HepG2 (cell line): ENCODE measurements around the gene GNL1. TPM values are rescaled to one million over a fixed set of nuclear protein-coding genes. Genes with fewer than 3 reads are reported as not detected.

ENCODE experiments used
- ATAC-seq: fragments of 200-7000 bp; cut with Tn5 transposase; 3 replicates; pipeline ENCODE4 v1.9.1; 2020; ENCODE audit warnings: mild to moderate bottlenecking, moderate library complexity
- BruUV-seq: library from RNA; stranded (reverse); fragments of 400-500 nt; replicated peaks from 2 replicates; lab custom pipeline; 2021; lab: Mats Ljungman, UMichigan
- CTCF ChIA-PET: fragments of 300-600 bp; formaldehyde crosslinking; extraction: SDS; loops from one replicate; lab custom pipeline; 2021; ENCODE audit warnings: low total read pairs, inconsistent platforms, low intra/inter-chr PET ratio; lab: Yijun Ruan, JAX
- POLR2A ChIA-PET: fragments of 350-600 bp; sonication (Branson Sonifier 250); formaldehyde crosslinking; loops from one replicate; lab custom pipeline; 2020; ENCODE audit warnings: antibody characterized with exemption, inconsistent platforms; lab: Yijun Ruan, JAX
- DNase-seq: peaks from one replicate; pipeline ENCODE4 v3.0.0-alpha.2; 2015; ENCODE audit warnings: low spot score
- FAIRE-seq: peaks from 3 replicates; lab custom pipeline; 2011; peaks lifted over from hg19 to GRCh38; lab: Jason Lieb, UNC
- H2AFZ ChIP-seq: one replicate; pipeline ENCODE4 v1.6.1; 2011; ENCODE audit warnings: low read length, inconsistent platforms
- H3K27ac ChIP-seq: fragments of 300-600 bp; 3 replicates; pipeline ENCODE4 v1.8.0; 2011; ENCODE audit warnings: mixed run types, mild to moderate bottlenecking, mixed read lengths, low read length, inconsistent platforms; ENCODE audit not compliant: insufficient read depth; ENCODE audit errors: extremely low read length
- H3K27me3 ChIP-seq, 2 experiments: fragments of 200-600 bp in 1 of 2; 2 replicates in 1 of 2; 3 replicates in 1 of 2; pipeline versions ENCODE4 v1.6.0 to v1.8.0; 2011; ENCODE audit warnings: low read length in 2 of 2, mild to moderate bottlenecking in 2 of 2, moderate library complexity in 2 of 2, inconsistent platforms in 1 of 2; ENCODE audit not compliant: insufficient read depth in 2 of 2, control insufficient read depth in 1 of 2
- H3K36me3 ChIP-seq, 2 experiments: fragments of 200-600 bp in 1 of 2; replicated peaks in 1 of 2; 2 replicates in 1 of 2; 3 replicates in 1 of 2; pipeline versions ENCODE4 v1.5.1 to v1.8.0; 2011; ENCODE audit warnings: low read length in 2 of 2, inconsistent platforms in 1 of 2; ENCODE audit not compliant: insufficient read depth in 2 of 2, control insufficient read depth in 1 of 2
- H3K4me1 ChIP-seq: 2 replicates; pipeline ENCODE4 v1.5.1; 2012; ENCODE audit warnings: low read length, inconsistent platforms; ENCODE audit not compliant: insufficient read depth
- H3K4me2 ChIP-seq: 2 replicates; pipeline ENCODE4 v1.6.0; 2011; ENCODE audit warnings: low read depth, low read length, inconsistent platforms
- H3K4me3 ChIP-seq, 3 experiments: fragments of 200-600 bp in 1 of 3; sonication (generic), shearing (Covaris generic) in 1 of 3; replicated peaks in 1 of 3; 2 replicates each; pipeline ENCODE4 v1.5.1; 2011 to 2016; ENCODE audit warnings: low read length in 3 of 3, inconsistent platforms in 2 of 3, low read depth in 2 of 3, mild to moderate bottlenecking in 2 of 3, control low read depth in 1 of 3, mixed read lengths in 1 of 3; ENCODE audit not compliant: insufficient read depth in 1 of 3
- H3K79me2 ChIP-seq: one replicate; pipeline ENCODE4 v1.6.1; 2011; ENCODE audit warnings: low read length, inconsistent platforms; ENCODE audit not compliant: insufficient read depth
- H3K9ac ChIP-seq: 2 replicates; pipeline ENCODE4 v1.6.0; 2011; ENCODE audit warnings: mild to moderate bottlenecking, low read depth, low read length, inconsistent platforms; ENCODE audit not compliant: insufficient read depth
- H3K9me3 ChIP-seq: 2 replicates; pipeline ENCODE4 v1.5.1; 2012; ENCODE audit warnings: mild to moderate bottlenecking, low read length
- H4K20me1 ChIP-seq: 2 replicates; pipeline ENCODE4 v1.6.0; 2011; ENCODE audit warnings: inconsistent platforms, mild to moderate bottlenecking, low read length, moderate library complexity; ENCODE audit not compliant: insufficient read depth
- BCLAF1 ChIP-seq: fragments of 450-650 bp; IDR thresholded peaks from 2 replicates; pipeline ENCODE4 v1.6.1; 2017; ENCODE audit warnings: mild to moderate bottlenecking
- FOXK1 ChIP-seq: sonication (generic); formaldehyde crosslinking; IDR thresholded peaks from 2 replicates; pipeline ENCODE4 v1.4.0; 2020; ENCODE audit warnings: low read depth, missing genetic modification reagents, borderline replicate concordance
- IKZF5 ChIP-seq: IDR thresholded peaks from 2 replicates; pipeline ENCODE4 v1.6.1; 2018; ENCODE audit warnings: missing genetic modification reagents, mild to moderate bottlenecking, missing compliant biosample characterization
- KLF6 ChIP-seq: IDR thresholded peaks from 2 replicates; pipeline ENCODE4 v1.8.0; 2016; ENCODE audit warnings: missing biosample characterization, missing genetic modification reagents
- KMT2B ChIP-seq: IDR thresholded peaks from 2 replicates; pipeline ENCODE4 v1.6.1; 2016; ENCODE audit warnings: missing genetic modification reagents, missing compliant biosample characterization
- MLX ChIP-seq: IDR thresholded peaks from 2 replicates; pipeline ENCODE4 v1.6.1; 2016
- PRDM10 ChIP-seq: sonication (generic); formaldehyde crosslinking; IDR thresholded peaks from 2 replicates; pipeline ENCODE4 v1.4.0; 2020; ENCODE audit warnings: low read depth, missing genetic modification reagents
- RAD21 ChIP-seq: fragments of 450-650 bp; formaldehyde crosslinking; IDR thresholded peaks from 2 replicates; pipeline ENCODE4 v1.5.0; 2020; ENCODE audit warnings: mild to moderate bottlenecking
- SIN3A ChIP-seq: IDR thresholded peaks from 2 replicates; pipeline ENCODE4 v1.6.1; 2011; ENCODE audit warnings: low read depth, mild to moderate bottlenecking, control low read depth, low read length, borderline replicate concordance
- ZGPAT ChIP-seq: IDR thresholded peaks from 2 replicates; pipeline ENCODE4 v1.6.1; 2016; ENCODE audit warnings: mild to moderate bottlenecking
- ZNF652 ChIP-seq: IDR thresholded peaks from 2 replicates; pipeline ENCODE4 v1.6.1; 2016; ENCODE audit warnings: low read depth, borderline replicate concordance
- WGBS: methylation state at CpG from one replicate; pipeline ENCODE4 v1.1.6; 2017; ENCODE audit warnings: low lambda C conversion rate; 5-methylcytosine and 5-hydroxymethylcytosine counted together
- in situ Hi-C: cut with HindIII; loops from 2 replicates; pipeline ENCODE4 v1.10.0; 2017; ENCODE audit warnings: low pct_unique_long_range_greater_than_20kb; ENCODE audit not compliant: extremely low pct_ligation_motif_present
- intact Hi-C: fragments of 100-400 bp; cut with micrococcal nuclease; formaldehyde crosslinking; loops from one replicate; pipeline ENCODE4 v1.10.0; 2022; ENCODE audit not compliant: unreplicated experiment
- polyA plus RNA-seq, 8 experiments: library from polyadenylated mRNA; depleted of rRNA in 3 of 8; stranded (reverse) in 7 of 8; unstranded in 1 of 8; fragments of >200 nt; fragmentation: Illumina TruSeq in 4 of 8; extraction: Trizol in 4 of 8; gene quantifications; 2 replicates each; pipeline versions ENCODE4 v1.2.1 to v1.2.3, GENCODE V29; 2011 to 2016; ENCODE audit warnings: low read depth in 4 of 8, missing spikeins in 1 of 8, mixed read lengths in 1 of 8; ENCODE audit not compliant: insufficient read depth in 1 of 8
- total RNA-seq, 5 experiments: library from RNA; depleted of rRNA; stranded (reverse); fragments of >200 nt; fragmentation: Illumina TruSeq; extraction: Trizol; gene quantifications; 2 replicates each; pipeline ENCODE4 v1.2.3, GENCODE V29; 2016; ENCODE audit warnings: low read depth in 1 of 5

The GNL1 gene
- total and polyA plus RNA-seq, 2 of the 13 experiments (the other 11 are each of a cell fraction or from before 2014, with no cell fraction given): 35.0 to 55.6 TPM

- peak; percentile 88 for ATAC-seq
- H3K9ac ChIP-seq: no peak overlapping the region
- no peaks in the 10 kb centered on the region for H3K9me3 ChIP-seq
- FAIRE-seq: peak; percentile 93
- intact Hi-C loops (loop anchor here (1.0 to 10.0 kb wide), 3 partner anchors 52 to 133 kb away; partner anchors contain the start of genes DHX16 and HLA-E), in situ Hi-C loops (loop anchor here (5.0 kb wide), 1 partner anchor 59 kb away; no protein-coding TSS in a partner anchor)
- H4K20me1 ChIP-seq: no peaks in the 10 kb centered on the region; the same call in 1 of the 2 replicates
- H2AFZ ChIP-seq: no peak overlapping the region
- no peak overlapping the region for H3K27ac ChIP-seq
- CTCF ChIA-PET: interaction anchor here (0.6 to 6.6 kb wide), 4 partner anchors 10 to 58 kb away, joined by 3 to 110 read pairs (median 10); partner anchors contain the start of gene HLA-E
- no peaks in the 10 kb centered on the region for H3K79me2 ChIP-seq
- peak; percentile 76 for DNase-seq
- WGBS: 30% methylated on average over 23 of the region's 23 CpGs
- no peaks in the 10 kb centered on the region for H3K27me3 ChIP-seq
- peaks cover 7% of the 10 kb centered on the region; the same call in 1 of the 2 replicates for H3K4me1 ChIP-seq
- BruUV-seq: no TSS peak
- H3K4me3 ChIP-seq: peak overlapping the region; percentile 30 to 66 (median 44); a peak in 5 of 6 replicates
- POLR2A ChIA-PET: interaction anchor here (0.7 to 2.1 kb wide), 9 partner anchors 9 to 130 kb away, joined by 3 to 6 read pairs (median 3); partner anchors contain the start of genes DHX16, GNL1 and PRR3
- H3K36me3 ChIP-seq: peaks cover 1 to 11% of the 10 kb centered on the region in 2 experiments; a peak in 2 of 5 replicates
- H3K4me2 ChIP-seq: peak overlapping the region; percentile 92
- TF ChIP-seq KLF6 (CRISPR knock-in tag) (no peak), PRDM10 (CRISPR knock-in tag) (peak; percentile 53; the same call in 1 of the 2 replicates), KMT2B (0 out of 2 replicates have a peak, but pooled peaks have one; percentile 34), ZGPAT (CRISPR knock-in tag) (0 out of 2 replicates have a peak, but pooled peaks have one; percentile 48), SIN3A (0 out of 2 replicates have a peak, but pooled peaks have one; percentile 40), IKZF5 (CRISPR knock-in tag) (peak; percentile 47; the same call in 1 of the 2 replicates), RAD21 (peak; percentile 78), BCLAF1 (no peak), ZNF652 (CRISPR knock-in tag) (no peak), MLX (CRISPR knock-in tag) (no peak), FOXK1 (peak; percentile 3; the same call in 1 of the 2 replicates)
Observed at GRCh38 chr6:30541515-30542403, 14.5 kb downstream of the GNL1 start.
